EH (cell line): ENCODE measurements around the gene VPS37B.

Experiments
- DNase-seq: peaks from one replicate; pipeline ENCODE4 v3.0.0-alpha.2; 2015; ENCODE audit warnings: low read depth

Gene VPS37B

DNA sequence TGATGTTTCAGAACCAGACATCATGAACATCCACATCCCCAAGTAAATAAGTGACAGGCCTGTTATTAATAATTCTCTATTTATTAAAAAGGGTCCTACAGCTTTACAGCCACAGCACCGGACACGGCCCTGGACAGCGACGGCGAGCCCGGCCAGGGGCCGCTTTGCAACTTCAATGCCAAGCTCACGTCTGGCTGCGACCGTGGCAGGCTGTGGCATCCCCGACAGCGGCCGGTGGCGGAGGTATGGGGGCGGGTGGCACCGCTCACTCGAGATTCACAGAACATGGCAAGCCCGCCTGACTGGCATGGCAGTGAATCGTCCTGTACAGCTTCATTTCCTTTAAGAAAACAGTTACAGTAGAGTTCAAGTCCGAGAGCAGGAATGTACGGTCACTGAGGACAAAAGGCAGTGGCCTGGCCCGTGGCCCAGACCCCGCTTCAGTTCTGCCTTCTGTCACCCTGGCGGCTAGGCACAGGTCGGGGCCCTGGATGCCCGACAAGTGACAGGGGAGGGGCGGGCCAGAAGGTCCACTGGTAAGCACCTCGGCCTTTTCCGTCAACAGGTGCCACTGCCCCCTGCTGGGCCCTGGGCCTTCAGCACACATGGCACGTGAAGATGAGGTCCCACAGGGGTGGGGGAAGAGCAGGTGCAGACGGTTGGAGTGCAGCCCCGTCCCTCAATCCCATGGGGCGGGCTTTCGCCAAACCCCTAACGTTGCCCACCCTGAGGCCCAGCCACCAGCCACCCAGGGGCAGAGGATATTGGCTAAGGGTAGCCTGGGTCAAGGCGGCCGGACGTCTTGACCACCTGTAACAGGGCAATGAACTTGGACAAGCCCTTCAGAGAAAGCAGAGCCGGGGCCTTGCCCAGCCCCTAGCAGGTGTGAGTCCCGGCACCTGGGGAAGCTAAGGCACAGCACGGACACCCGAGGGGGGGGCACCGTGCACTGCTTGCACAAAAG lies 30.4 kb downstream of the VPS37B start:
- no peak for DNase-seq

DNA sequence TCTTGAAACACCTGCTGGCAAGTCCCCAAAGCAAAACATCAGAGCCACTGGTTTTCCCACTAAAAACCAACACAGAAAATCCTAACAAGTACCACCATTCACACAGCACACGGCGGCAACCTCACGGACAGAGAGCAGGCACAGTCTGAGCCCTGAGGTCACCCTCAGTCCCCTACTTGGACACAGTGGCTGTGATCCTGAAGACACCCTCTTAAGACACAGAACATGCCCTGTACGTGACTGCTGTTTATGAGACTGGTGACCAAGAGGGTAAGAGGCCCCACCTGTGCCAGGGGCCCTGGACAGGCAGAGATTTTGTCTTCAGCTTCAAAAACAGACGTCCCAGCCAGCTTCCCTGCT lies 31.1 kb downstream of the VPS37B start:
- no peak for DNase-seq

DNA sequence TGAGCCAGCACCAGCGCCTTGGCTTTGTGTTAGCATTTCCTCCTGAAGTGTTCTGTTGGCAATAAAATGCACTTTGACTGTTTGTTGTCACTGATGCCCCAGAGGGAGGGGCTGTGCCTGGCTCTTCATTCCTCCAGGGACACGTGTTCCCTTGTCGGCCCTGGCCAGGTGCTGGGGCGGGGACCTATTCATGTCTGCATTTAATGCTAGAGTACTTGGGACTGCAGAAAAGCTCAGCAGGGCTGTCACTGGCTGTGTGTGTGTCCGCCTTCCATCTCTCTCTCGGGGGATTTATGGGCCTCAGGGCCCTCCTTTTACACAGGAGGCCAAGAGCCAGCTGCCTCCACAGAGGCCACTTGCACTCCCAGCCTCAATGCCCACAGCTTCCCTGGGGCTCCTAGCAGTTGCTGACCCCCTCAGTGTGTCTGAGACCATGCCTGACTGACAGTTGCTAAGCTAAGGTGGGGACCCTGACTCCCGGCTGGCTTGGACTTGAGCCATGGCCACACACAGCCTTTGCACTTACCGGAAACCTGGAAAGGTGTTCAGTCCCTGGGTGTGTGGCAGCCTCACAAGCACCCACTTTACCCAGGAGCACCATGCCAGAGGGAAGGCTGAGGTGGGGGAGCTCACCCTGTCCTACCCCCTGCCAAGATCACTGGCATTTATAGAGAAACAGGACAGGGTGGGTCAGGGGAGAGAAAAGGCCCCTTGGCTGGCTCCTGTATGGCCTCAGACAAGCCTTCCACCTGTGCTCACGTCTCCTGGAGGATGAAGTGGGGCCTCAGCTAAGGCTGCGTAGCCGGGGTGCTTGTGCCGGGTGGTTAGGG lies 32.8 kb downstream of the VPS37B start:
- DNase-seq = no peak

DNA sequence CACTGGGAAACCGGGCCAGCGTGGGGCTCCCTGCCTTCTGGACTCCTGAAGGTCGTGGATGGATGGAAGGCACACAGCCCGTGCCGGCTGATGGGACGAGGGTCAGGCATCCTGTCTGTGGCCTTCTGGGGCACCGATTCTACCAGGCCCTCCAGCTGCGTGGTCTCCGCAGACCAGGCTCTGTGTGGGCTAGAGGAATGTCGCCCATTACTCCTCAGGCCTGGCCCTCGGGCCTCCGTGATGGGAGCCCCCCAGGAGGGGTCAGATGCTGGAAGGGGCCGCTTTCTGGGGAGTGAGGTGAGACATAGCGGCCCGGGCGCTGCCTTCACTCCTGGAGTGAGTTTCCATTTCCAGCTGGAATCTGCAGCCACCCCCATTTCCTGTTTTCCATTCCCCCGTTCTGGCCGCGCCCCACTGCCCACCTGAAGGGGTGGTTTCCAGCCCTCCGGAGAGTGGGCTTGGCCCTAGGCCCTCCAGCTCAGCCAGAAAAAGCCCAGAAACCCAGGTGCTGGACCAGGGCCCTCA lies 33.8 kb downstream of the VPS37B start:
- DNase-seq = no peak

DNA sequence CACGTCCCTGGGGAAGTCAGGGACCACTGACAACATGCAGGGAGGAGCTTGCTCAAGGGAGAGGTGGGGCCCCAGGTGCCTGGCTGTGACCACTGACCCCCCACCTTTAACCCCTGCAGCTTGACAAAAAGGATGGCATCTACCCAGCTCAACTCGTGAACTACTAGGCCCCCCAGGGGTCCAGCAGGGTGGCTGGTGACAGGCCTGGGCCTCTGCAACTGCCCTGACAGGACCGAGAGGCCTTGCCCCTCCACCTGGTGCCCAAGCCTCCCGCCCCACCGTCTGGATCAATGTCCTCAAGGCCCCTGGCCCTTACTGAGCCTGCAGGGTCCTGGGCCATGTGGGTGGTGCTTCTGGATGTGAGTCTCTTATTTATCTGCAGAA lies 34.3 kb downstream of the VPS37B start:
- DNase-seq = no peak

DNA sequence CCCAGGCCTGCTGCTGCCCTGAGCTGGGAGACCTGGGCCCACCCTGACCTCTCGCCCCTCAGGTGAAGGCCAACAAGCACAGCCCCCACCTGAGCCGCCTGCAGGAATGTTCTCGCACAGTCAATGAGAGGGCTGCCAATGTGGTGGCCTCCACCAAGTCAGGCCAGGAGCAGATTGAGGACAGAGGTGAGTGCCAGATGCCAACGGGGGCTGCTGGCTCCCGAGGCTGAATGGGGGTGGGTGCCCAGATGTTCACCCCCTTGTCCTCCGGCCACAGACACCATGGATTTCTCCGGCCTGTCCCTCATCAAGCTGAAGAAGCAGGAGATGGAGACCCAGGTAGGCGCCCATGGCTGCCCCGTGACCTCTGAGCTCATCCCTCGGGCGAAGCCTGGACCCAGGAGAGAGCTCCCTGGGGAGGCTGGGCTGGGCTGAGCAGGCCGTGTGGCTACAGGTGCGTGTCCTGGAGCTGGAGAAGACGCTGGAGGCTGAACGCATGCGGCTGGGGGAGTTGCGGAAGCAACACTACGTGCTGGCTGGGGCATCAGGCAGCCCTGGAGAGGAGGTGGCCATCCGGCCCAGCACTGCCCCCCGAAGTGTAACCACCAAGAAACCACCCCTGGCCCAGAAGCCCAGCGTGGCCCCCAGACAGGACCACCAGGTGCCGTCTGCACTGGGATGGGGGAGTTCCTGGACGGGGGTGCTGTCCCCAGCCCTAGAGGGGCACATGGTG lies 34.9 kb downstream of the VPS37B start:
- DNase-seq = no peak

DNA sequence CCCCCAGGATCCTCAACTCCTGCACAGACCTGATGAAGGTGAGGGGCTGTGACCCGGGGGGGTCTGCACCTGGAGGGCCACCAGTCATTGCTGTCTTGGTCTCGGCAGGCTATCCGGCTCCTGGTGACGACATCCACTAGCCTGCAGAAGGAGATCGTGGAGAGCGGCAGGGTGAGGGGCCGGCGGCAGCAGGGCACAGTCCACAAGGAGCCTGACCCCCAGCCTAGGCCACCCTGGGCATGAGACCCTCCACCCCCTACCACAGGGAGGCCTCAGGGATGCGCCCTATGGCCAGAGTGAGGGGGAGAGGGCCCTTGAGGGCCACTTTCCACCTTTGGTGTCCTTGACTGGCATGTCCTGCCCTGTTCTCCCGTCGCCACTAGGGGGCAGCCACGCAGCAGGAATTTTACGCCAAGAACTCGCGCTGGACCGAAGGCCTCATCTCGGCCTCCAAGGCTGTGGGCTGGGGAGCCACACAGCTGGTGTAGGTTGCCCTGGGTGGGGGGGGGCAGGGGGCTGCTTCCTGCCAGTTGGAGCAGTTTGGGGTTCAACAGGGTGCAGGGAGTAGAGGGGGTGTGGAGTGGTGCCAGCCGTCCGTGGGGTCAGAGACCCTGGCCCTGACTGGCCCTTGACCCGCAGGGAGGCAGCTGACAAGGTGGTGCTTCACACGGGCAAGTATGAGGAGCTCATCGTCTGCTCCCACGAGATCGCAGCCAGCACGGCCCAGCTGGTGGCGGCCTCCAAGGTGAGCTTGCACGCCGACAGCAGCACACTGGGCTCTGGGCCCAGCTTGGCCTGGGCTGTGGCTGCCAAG lies 35.7 kb downstream of the VPS37B start:
- DNase-seq = peak; percentile 79

DNA sequence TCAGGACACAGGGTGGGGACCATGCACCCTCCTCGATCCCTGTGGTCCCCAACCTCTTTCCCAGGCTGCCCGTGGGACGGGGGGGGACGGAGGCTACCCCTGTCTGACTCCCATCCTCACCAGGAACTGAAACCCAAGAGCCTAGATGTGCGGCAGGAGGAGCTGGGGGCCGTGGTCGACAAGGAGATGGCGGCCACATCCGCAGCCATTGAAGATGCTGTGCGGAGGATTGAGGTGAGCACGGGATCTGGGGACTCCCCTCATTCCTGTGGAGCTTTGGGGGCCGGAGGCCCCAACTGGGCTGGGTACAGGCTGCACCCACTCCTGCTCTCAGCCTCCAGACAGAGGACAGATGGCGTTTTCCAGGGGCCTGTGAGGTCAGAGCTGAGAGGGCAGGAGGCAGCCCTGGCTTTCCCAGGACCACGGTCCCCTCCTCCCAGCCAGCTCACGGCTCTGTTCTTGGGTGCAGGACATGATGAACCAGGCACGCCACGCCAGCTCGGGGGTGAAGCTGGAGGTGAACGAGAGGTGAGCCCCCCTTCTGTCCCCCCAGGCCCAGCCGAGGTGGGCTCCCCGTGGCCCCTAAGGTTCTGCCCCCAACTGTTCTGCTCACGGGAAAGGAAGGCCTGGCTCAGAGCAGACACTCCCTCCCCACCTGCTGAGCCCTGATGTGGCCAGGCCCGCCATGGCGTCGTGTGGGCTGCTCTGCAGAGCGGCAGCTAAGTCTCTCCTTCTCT lies 36.5 kb downstream of the VPS37B start:
- no peak for DNase-seq

DNA sequence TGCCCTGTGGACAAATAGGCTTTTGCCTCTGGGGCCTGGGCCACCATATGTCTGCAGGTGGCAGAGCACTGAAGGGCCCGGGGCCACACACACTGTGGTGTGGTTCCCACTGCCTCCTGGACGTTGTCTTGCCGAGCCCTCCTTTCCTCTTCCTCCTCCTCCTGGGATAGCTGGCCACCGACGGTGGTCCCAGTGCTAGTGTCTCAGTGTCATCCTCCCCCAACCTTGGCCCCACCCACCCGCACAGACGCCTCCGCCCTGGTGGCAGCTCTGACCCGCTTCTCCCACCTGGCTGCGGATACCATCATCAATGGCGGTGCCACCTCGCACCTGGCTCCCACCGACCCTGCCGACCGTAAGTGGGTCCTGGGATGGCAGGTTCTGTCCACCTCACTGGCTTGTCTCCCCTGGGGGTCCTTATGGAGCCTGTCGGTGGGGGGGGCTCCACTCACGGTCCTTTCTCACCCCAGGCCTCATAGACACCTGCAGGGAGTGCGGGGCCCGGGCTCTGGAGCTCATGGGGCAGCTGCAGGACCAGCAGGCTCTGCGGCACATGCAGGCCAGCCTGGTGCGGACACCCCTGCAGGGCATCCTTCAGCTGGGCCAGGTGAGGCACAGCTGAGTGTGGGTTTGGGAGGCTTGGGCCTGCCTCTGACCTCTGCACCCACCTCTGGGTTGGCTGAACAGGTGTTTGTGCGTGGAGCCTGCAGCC lies 37.2 kb downstream of the VPS37B start:
- no peak for DNase-seq

DNA sequence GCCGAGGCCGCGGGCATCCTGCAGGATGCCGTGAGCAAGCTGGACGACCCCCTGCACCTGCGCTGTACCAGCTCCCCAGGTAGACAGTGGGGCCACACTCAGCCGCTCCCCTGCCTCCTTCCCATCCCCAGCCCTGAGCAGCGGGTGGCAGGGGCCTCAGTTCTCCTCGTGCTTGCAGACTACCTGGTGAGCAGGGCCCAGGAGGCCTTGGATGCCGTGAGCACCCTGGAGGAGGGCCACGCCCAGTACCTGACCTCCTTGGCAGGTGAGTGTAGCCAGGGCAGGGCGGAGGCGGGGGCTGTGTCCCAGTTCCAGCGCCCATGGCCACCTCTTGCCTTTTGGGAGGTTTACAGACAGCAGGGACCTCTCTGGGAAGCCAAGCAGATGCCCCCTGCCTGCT lies 37.8 kb downstream of the VPS37B start:
- no peak for DNase-seq

DNA sequence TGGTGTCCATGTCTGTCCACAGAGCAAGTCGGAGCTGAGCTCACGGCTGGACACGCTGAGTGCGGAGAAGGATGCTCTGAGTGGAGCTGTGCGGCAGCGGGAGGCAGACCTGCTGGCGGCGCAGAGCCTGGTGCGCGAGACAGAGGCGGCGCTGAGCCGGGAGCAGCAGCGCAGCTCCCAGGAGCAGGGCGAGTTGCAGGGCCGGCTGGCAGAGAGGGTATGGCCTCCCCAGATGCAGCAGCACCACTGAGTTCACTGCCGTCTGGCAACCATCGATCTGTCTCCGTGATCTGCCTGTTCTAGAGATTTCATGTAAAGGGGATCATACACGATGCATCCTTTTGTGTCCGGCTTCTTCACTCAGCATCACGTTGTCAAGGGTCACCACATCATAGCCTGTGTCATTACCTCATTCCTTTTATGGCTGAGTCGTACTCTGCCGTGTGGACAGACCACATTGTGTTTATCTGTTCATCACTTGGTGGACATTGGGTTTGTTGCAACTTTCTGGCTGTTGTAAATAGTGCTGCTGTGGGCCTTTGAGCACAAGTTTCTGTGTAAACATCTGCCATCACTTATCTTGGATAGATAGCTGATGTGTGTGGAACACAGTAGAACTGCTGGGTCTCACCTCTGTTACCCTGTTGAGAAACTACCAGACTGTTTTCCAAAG lies 38.8 kb downstream of the VPS37B start:
- peak; percentile 34 for DNase-seq

DNA sequence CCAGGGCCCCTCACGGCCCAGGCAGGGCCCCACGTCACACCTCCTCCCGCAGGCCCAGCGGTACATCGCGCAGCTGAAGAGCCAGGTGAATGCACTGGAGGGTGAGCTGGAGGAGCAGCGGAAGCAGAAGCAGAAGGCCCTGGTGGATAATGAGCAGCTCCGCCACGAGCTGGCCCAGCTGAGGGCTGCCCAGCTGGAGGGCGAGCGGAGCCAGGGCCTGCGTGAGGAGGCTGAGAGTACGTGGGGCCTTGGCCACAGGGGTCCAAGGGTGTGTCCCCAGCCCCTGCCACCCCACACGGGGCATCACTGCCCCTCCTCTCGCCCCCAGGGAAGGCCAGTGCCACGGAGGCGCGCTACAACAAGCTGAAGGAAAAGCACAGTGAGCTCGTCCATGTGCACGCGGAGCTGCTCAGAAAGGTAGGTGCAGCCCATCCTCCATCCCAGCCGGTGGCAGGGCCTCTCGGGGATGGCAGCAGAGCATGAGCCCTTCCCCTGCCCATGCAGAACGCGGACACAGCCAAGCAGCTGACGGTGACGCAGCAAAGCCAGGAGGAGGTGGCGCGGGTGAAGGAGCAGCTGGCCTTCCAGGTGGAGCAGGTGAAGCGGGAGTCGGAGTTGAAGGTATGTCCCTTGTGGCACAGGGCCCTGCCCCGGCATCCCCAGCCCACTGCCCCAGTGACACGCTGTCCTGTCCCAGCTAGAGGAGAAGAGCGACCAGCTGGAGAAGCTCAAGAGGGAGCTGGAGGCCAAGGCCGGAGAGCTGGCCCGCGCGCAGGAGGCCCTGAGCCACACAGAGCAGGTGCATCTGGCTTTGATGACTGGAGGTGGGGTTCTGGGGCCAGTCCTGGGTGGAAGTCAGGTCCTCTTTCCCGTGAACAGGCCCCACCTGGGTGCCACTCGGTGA lies 39.7 kb downstream of the VPS37B start:
- DNase-seq = no peak

DNA sequence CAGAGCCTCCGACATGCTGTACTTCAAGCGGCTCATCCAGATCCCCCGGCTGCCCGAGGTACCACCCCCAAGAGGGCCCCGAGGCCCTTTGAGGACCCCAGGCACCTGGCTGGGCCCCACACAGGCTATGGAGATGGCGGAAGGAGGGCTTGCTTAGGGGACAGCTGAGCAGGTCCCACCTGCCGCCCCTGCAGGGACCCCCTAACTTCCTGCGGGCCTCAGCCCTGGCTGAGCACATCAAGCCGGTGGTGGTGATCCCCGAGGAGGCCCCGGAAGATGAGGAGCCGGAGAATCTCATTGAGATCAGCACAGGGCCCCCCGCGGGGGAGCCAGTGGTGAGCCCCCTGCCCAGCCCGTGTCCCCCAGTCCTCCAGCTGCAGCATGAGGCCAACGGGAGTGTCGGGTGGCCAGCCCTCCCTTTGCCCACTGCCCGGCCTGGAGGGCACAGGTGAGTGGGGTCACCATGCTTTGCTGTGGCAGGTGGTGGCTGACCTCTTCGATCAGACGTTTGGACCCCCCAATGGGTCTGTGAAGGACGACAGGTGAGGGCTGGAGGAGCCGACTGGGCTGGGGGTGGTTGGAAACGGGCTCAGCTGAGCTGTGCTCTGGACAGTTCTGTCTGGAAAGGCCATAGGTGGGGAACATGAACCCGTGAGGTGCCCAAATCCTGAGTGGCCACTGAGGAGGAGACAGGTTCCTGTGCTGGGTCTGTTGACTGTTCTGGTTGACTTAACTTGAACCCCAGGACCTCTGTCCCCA lies 40.7 kb downstream of the VPS37B start:
- DNase-seq = no peak

DNA sequence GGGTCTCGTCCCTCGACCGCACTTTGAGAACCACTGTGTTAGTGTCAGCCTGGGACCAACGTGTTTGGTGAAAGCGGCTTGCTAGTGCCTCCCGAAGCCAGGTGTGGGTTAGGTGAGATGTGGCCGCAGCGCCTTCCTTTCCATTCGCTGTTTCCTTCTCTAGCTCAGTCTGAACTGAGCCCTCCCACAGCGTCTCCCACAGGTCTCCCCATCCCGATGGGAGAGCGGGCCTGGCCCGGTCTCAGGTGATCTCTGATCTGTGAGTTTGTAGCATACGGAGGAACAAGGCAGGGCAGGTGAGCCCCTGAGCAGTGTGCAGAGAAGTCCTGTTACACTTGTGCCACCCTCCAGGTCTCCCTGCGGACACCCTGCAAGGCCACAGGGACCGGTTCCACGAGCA lies 41.4 kb downstream of the VPS37B start:
- DNase-seq = no peak

DNA sequence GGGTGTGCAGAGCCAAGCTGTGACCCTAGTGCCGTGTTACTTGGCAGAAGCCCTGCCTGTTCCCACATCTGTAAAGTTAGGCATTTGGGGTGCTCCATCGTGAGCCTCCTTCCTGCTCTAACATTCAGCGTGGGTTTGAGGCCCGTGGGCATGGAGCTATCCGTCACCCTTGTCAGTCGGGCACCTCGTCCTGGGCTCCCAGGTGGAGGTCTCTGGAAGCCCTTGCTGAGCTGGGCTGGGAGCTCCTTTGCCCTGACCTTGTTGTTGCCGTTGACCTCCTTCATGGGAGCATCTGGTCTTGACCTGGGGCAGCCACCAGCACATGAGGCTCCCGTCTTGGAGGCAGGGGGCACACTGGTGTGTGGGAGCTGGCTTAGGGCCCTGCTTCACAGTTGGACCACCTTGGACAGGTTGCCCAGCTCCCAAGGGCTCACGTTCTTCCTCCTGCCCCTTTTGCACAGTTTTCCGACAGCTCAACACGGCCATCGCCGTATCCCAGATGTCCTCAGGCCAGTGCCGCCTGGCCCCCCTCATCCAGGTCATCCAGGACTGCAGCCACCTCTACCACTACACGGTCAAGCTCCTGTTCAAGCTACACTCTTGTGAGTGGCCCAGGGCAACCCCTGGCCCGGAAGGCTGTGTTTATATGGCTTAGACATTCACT lies 42.2 kb downstream of the VPS37B start:
- DNase-seq = no peak

DNA sequence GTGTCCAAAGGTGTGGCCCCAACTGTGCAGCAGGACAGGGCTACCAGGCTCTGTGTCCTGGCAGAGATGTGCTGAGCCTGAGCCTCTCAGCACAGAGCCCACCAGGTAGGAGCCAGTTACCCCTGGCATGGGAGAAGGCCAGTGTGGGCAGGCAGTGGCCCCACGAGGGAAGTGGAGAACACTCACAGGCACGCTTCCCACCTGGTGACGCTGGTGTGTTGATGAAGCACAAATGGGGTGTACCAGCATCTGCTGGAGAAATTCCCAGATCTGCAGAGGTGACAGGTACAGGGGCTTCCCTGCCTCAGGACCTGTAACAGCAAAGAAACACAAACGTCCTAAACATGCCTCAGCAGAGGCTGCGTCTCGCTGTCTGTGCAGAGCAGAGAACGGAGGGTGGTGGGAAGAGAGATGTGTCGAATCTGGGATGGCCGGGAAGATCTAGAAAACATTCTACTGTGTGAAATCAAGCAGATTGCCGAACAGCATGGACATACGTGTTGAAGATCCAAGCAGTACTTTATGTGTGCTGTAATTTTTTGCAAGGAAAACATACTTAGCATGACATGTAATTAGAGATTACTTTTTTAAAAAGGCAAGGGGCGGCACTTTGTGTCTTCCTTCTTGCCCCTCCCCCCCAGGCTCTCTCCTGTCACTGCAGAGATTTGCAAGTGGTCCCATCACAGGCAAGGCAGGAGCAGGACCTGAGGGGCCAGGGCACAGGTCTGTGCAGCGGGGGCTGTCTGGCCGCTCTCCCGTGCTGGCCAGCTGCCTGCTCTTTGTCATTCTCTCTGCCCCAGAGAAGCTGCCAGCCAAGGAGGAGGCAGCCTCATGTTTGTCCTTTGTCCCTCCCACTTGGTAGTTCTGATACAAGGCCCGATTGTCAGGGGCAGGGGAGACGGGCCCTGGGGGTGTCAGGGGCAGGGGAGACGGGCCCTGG lies 43.3 kb downstream of the VPS37B start:
- no peak for DNase-seq
